Measurements from ENCODE around the gene A4GNT. TPM values are rescaled to one million over a fixed set of nuclear protein-coding genes. Genes with fewer than 3 reads are reported as not detected.

The A4GNT gene
- total RNA-seq, 4 donors from 2014 or later, result not detected

DNA sequence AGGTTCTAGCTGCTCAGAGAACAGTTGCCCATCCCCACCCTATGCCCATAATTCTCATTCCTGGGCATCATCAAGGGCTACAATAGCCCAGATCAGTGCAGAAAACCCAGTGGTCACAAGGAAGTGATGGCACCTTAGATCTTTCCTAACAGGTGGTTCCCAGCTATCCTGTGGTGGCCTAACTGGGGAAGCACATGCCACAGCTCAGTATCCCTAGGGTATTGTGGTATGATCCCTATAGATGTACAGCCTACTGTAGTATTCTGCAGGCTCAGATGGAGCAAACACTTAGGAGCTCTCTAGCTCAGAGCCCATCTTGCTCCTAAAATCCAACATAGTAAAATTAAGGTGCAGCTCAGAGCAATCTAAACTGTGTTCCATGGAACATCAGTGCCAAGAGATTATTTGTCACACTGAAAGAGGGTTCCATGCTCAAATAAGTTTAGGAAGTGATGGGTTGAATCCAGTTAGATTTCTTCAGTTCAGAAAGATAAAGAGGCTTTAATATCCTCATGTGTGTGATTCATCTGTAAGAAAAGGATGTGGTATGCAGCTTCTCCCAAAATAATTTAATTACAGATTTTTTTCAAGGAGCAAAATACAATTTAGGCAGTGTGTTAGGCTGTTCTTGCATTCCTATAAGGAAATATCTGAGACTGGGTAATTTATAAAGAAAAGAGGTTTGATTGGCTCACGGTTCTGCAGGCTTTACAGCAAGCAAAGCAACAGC lies 4.4 kb downstream of the A4GNT start:
- no peak for DNase-seq
- Histone ChIP-seq H3K4me3 (no peak overlapping the region), H3K4me1 (peaks cover 0 to 9% of the 10 kb centered on the region in 2 donors), H3K9me3 (no peaks in the 10 kb centered on the region), H3K36me3 (no peaks in the 10 kb centered on the region), H3K27ac (no peak overlapping the region), H3K27me3 (no peaks in the 10 kb centered on the region)
- TF ChIP-seq, protein P1, sequence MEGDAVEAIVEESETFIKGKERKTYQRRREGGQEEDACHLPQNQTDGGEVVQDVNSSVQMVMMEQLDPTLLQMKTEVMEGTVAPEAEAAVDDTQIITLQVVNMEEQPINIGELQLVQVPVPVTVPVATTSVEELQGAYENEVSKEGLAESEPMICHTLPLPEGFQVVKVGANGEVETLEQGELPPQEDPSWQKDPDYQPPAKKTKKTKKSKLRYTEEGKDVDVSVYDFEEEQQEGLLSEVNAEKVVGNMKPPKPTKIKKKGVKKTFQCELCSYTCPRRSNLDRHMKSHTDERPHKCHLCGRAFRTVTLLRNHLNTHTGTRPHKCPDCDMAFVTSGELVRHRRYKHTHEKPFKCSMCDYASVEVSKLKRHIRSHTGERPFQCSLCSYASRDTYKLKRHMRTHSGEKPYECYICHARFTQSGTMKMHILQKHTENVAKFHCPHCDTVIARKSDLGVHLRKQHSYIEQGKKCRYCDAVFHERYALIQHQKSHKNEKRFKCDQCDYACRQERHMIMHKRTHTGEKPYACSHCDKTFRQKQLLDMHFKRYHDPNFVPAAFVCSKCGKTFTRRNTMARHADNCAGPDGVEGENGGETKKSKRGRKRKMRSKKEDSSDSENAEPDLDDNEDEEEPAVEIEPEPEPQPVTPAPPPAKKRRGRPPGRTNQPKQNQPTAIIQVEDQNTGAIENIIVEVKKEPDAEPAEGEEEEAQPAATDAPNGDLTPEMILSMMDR (IDR thresholded peaks at IDR 0.05), result no peak
- TF ChIP-seq POLR2A (IDR thresholded peaks at IDR 0.05), result no peak
- intact Hi-C loops (cut with DNase I; ENCODE audit: low total_unique reads), result no loop called here

DNA sequence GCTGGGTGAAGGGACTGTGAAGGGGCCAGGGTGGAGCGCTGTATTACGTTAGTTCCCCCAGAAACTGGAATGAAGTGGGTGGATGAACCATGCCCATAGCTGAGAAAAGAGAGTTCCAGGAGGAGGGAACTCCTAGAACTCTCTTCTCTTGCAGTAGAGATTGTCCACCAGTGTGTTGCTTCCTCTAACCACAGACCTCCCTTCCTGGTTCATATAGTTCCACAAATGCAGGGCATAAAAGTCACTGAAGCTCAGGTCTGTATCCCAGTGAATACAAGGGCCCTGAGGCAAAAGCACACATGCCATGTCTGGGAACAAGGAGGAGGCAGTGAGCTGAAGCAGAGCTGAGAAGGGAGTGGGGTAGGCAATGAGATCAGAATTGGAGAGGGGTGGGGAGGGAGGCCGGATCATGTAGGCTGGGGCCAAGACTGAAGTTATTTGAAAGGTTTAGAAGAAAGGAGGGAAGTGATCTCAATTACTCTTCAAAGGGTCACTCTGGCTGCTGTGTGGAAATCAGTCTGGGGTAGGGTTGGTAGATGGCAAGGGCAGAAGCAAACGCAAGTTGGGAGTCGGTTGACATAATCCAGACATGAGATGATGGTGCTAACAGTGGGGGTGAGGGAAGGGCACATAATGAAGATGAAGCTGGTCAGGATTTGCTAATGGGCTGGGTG lies 6.5 kb downstream of the A4GNT start:
- H3K4me3 ChIP-seq, result no peak overlapping the region
- DNase-seq, result no peak
- peaks cover 0 to 9% of the 10 kb centered on the region in 2 donors for H3K4me1 ChIP-seq
- H3K36me3 ChIP-seq, result no peaks in the 10 kb centered on the region
- no peaks in the 10 kb centered on the region for H3K27me3 ChIP-seq
- H3K9me3 ChIP-seq, result no peaks in the 10 kb centered on the region
- peak overlapping the region; percentile 44 to 45 for H3K27ac ChIP-seq
- TF ChIP-seq, protein P1 (IDR thresholded peaks at IDR 0.05), result no peak
- no peak for TF ChIP-seq POLR2A (IDR thresholded peaks at IDR 0.05)
- intact Hi-C loops (cut with DNase I; ENCODE audit: low total_unique reads), result no loop called here

DNA sequence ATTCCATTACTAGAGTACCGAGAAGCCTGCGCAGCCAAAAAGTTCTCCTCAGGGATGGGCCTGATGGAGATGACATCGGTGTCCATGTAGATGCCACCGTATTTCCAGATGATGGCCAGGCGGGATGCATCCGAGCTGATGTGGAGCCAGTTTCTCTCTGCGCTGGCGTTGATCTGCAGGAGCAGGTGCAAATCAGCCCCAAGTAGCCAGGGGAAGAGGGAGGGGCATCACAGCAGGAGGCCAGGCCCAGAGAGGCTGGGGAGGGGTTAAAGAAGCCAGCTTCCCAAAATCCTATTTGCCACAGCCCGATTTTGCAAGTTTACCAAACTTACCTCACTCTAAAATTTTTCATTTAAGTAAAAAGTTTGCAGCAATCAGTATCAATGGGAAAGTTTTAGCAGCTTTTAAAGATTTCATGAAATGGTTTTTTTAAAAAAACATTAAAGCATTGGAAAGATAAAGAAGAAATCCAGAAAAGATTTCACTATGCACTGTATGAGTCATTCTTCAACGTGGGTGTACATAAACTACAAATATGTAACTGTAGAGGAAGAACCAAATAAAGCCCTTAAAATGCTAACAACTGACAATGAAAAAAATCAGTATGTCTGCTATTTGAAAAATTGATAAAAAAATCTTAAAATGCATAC lies 7.4 kb downstream of the A4GNT start:
- intact Hi-C loops (cut with DNase I; ENCODE audit: low total_unique reads), result no loop called here
- no peaks in the 10 kb centered on the region for H3K27me3 ChIP-seq
- no peak overlapping the region for H3K4me3 ChIP-seq
- peaks cover 0 to 9% of the 10 kb centered on the region in 2 donors for H3K4me1 ChIP-seq
- TF ChIP-seq, protein P1 (IDR thresholded peaks at IDR 0.05), result no peak
- no peak for TF ChIP-seq POLR2A (IDR thresholded peaks at IDR 0.05)
- H3K36me3 ChIP-seq, result no peaks in the 10 kb centered on the region
- H3K27ac ChIP-seq, result peak overlapping the region in 1 of 2 donors; percentile 49
- no peak for DNase-seq
- no peaks in the 10 kb centered on the region for H3K9me3 ChIP-seq

DNA sequence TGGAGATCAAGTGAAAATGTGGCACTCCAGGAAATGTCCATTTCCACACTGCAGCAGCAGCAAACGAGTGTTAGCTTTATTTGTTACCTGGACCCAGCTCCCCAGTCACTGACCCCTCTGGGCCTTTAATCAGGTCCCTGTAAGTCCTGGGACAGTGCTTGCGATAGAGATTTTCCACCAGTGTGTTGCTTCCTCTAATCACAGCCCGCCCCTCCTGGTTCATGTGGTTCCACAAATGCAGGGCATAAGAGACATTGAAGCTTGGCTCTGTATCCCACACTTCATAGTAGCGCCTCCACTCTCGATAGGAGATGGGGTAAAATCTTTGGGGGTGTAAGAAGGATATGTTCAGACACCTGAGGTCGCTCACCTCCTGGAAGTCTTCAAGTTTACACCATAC lies 8.0 kb downstream of the A4GNT start:
- Histone ChIP-seq H3K27ac (no peak overlapping the region), H3K27me3 (no peaks in the 10 kb centered on the region), H3K4me1 (peaks cover 0 to 9% of the 10 kb centered on the region in 2 donors), H3K4me3 (no peak overlapping the region), H3K9me3 (no peaks in the 10 kb centered on the region), H3K36me3 (no peaks in the 10 kb centered on the region)
- no peak for DNase-seq
- no peak for TF ChIP-seq POLR2A (IDR thresholded peaks at IDR 0.05)
- TF ChIP-seq, protein P1 (IDR thresholded peaks at IDR 0.05), result no peak
- intact Hi-C loops (cut with DNase I; ENCODE audit: low total_unique reads), result no loop called here

DNA sequence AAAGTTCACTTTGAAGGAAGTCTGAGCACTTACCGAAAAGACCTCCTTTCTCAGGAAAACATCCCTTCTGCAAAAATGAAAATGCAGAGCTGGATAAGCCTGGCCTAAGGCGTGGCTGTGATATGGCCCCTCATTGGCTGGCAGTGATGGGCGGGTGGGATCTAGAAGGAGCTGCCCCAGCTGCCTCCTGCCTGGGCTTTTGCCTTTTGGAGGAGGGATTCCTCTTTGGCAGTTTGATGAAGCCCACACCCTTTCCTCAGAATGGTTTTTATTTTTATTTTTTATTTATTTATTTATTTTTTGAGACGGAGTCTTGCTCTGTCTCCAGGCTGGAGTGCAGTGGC lies 12.8 kb downstream of the A4GNT start:
- intact Hi-C loops (cut with DNase I; ENCODE audit: low total_unique reads), result loop anchor here (5.0 kb wide), 1 partner anchor 52 kb away; no protein-coding TSS in a partner anchor
- DNase-seq, result no peak
- TF ChIP-seq, protein P1 (IDR thresholded peaks at IDR 0.05), result no peak
- no peak for TF ChIP-seq POLR2A (IDR thresholded peaks at IDR 0.05)

More for the DNA sequence above, 12.8 kb downstream of the A4GNT start:
- Histone ChIP-seq H3K9me3 (no peaks in the 10 kb centered on the region), H3K27me3 (no peaks in the 10 kb centered on the region), H3K4me3 (no peak overlapping the region), H3K36me3 (no peaks in the 10 kb centered on the region), H3K4me1 (no peaks in the 10 kb centered on the region), H3K27ac (peak overlapping the region in 1 of 2 donors; percentile 10)

Measured in uterus (tissue), 4 donors.